ENCODE measurements around the gene SERPINB10.

DNA sequence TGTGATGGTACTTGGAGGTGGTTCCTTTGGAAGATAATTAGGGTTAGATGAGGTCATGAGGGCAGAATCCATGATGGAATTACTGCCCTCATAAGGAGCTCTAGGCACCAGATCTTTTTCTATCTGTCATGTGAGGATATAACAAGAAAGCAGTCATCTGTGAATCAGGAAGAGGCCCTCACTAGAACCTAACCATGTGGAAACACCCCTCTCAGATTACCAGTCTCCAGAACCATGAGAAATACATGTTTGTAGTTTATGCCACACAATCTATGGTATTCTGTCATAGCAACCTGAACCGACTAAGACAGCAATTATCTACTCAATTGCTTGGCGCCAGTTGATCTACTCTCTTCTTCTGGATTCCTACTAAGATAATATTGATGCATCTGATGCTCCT, 2.4 kb upstream of the SERPINB10 start:
- TF ChIP-seq EP300 (IDR thresholded peaks at IDR 0.05) (no peak), JUN (IDR thresholded peaks at IDR 0.05) (no peak), CHD4 (IDR thresholded peaks at IDR 0.05; ENCODE audit: borderline replicate concordance) (no peak), RAD21 (conservative IDR thresholded peaks at IDR 0.05 in 1 of 2, IDR thresholded peaks at IDR 0.05 in 1 of 2) (no peak), CEBPB (IDR thresholded peaks at IDR 0.05) (no peak), NPAS2 (CRISPR knock-in tag; IDR thresholded peaks at IDR 0.05; ENCODE audit: borderline replicate concordance) (no peak)
- TF ChIP-seq, protein P1, sequence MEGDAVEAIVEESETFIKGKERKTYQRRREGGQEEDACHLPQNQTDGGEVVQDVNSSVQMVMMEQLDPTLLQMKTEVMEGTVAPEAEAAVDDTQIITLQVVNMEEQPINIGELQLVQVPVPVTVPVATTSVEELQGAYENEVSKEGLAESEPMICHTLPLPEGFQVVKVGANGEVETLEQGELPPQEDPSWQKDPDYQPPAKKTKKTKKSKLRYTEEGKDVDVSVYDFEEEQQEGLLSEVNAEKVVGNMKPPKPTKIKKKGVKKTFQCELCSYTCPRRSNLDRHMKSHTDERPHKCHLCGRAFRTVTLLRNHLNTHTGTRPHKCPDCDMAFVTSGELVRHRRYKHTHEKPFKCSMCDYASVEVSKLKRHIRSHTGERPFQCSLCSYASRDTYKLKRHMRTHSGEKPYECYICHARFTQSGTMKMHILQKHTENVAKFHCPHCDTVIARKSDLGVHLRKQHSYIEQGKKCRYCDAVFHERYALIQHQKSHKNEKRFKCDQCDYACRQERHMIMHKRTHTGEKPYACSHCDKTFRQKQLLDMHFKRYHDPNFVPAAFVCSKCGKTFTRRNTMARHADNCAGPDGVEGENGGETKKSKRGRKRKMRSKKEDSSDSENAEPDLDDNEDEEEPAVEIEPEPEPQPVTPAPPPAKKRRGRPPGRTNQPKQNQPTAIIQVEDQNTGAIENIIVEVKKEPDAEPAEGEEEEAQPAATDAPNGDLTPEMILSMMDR (IDR thresholded peaks at IDR 0.05), result no peak
- TF ChIP-seq, protein P2, sequence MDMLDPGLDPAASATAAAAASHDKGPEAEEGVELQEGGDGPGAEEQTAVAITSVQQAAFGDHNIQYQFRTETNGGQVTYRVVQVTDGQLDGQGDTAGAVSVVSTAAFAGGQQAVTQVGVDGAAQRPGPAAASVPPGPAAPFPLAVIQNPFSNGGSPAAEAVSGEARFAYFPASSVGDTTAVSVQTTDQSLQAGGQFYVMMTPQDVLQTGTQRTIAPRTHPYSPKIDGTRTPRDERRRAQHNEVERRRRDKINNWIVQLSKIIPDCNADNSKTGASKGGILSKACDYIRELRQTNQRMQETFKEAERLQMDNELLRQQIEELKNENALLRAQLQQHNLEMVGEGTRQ (IDR thresholded peaks at IDR 0.05), result no peak
